Ovary (tissue), 3 donors: ENCODE measurements around the gene GNB1.

Source experiments
- CTCF ChIP-seq, 3 donors: fragments of 450-650 bp in 2 of 3; fragments of 200-600 bp in 1 of 3; IDR thresholded peaks; one replicate each; pipeline versions ENCODE4 v1.5.1 to v1.8.0; 2016 to 2022; ENCODE audit warnings: antibody characterized with exemption in 3 of 3, mild to moderate bottlenecking in 1 of 3
- POLR2A ChIP-seq: fragments of 450-650 bp; IDR thresholded peaks from one replicate; pipeline ENCODE4 v1.6.1; 2017; ENCODE audit warnings: antibody characterized with exemption, mild to moderate bottlenecking, moderate library complexity
- donor health status: DM: no; HTN: no; CAD: no.

- TF ChIP-seq CTCF (IDR thresholded peaks at IDR 0.05) (no peak), POLR2A (no peak)
Observed at GRCh38 chr1:1917995-1918900, 27.4 kb upstream of the GNB1 start.
